Measurements from ENCODE around the gene KEL.

GRCh38 chr7:142940966-142941535 lies 21.1 kb downstream of the KEL start:
- TF ChIP-seq CTCF (IDR thresholded peaks at IDR 0.05) (no peak), POLR2A (IDR thresholded peaks at IDR 0.05) (no peak)
